GM19463 (cell line): ENCODE data around the gene PPARGC1A.

Experiments used
- ATAC-seq: cut with Tn5 transposase; IDR thresholded peaks from one replicate; pipeline ENCODE4 v1.9.1; 2021; ENCODE audit warnings: mild to moderate bottlenecking, moderate library complexity; ENCODE audit not compliant: unreplicated experiment

PPARGC1A gene

GRCh38 chr4:23775694-23776093 is 114.2 kb downstream of the PPARGC1A start:
- ATAC-seq = no peak

- ATAC-seq = no peak
Measured at GRCh38 chr4:23774909-23775308, 114.9 kb downstream of the PPARGC1A start.

- no peak for ATAC-seq
Measured at GRCh38 chr4:23773884-23774636, 115.8 kb downstream of the PPARGC1A start.

- ATAC-seq = no peak
Measured at GRCh38 chr4:23770011-23770410, 119.8 kb downstream of the PPARGC1A start.

- ATAC-seq = no peak
Measured at GRCh38 chr4:23769406-23769805, 120.4 kb downstream of the PPARGC1A start.

GRCh38 chr4:23768541-23768940 is 121.3 kb downstream of the PPARGC1A start:
- no peak for ATAC-seq

- no peak for ATAC-seq
Measured at GRCh38 chr4:23766344-23766743, 123.5 kb downstream of the PPARGC1A start.

GRCh38 chr4:23763559-23763958 is 126.3 kb downstream of the PPARGC1A start:
- no peak for ATAC-seq

- ATAC-seq = no peak
Measured at GRCh38 chr4:23762551-23762950, 127.3 kb downstream of the PPARGC1A start.

- ATAC-seq = no peak
Measured at GRCh38 chr4:23759066-23759465, 130.8 kb downstream of the PPARGC1A start.

GRCh38 chr4:23754688-23755087 is 135.2 kb downstream of the PPARGC1A start:
- ATAC-seq = no peak

GRCh38 chr4:23750125-23750524 is 139.7 kb downstream of the PPARGC1A start:
- no peak for ATAC-seq

- ATAC-seq = no peak
Measured at GRCh38 chr4:23747281-23747735, 142.5 kb downstream of the PPARGC1A start.

GRCh38 chr4:23746672-23747071 is 143.2 kb downstream of the PPARGC1A start:
- ATAC-seq = no peak

- no peak for ATAC-seq
Measured at GRCh38 chr4:23746027-23746426, 143.8 kb downstream of the PPARGC1A start.

GRCh38 chr4:23745377-23745776 is 144.5 kb downstream of the PPARGC1A start:
- no peak for ATAC-seq
